Endothelial cell of umbilical vein (primary cell): Measurements from ENCODE around the gene DOLPP1. TPM values are rescaled to one million over a fixed set of nuclear protein-coding genes. Genes with fewer than 3 reads are reported as not detected.

Experiments used
- BruUV-seq: library from RNA; stranded (reverse); fragments of 400-500 nt; replicated peaks from 2 replicates; lab custom pipeline; 2021; lab: Mats Ljungman, UMichigan
- CTCF ChIA-PET: fragments of 300-600, 350-600 bp; sonication (Branson Sonifier 250); formaldehyde crosslinking; loops from one replicate; lab custom pipeline; 2021; ENCODE audit warnings: antibody characterized with exemption, inconsistent platforms; lab: Charles Lee
- POLR2A ChIA-PET: fragments of 300-600, 350-600 bp; sonication (Branson Sonifier 250); formaldehyde crosslinking; loops from one replicate; lab custom pipeline; 2021; ENCODE audit warnings: antibody characterized with exemption, inconsistent platforms; lab: Charles Lee
- DNase-seq: peaks from one replicate; pipeline ENCODE4 v3.0.0-alpha.2; 2011; ENCODE audit warnings: low read depth, low spot score
- FAIRE-seq: peaks from 2 replicates; lab custom pipeline; 2011; peaks lifted over from hg19 to GRCh38; lab: Jason Lieb, UNC
- H2AFZ ChIP-seq: 2 replicates; pipeline ENCODE4 v1.6.0; 2012; ENCODE audit warnings: low read depth, low read length, control low read depth, inconsistent platforms
- H3K27ac ChIP-seq: 2 replicates; pipeline ENCODE4 v1.5.1; 2011; ENCODE audit warnings: low read depth, mild to moderate bottlenecking, control low read depth, low read length, moderate library complexity; ENCODE audit not compliant: insufficient read depth
- H3K27me3 ChIP-seq, 2 experiments: 2 replicates each; pipeline versions ENCODE4 v1.6.0 to v1.6.1; 2011; ENCODE audit warnings: low read length in 2 of 2, mixed read lengths in 1 of 2; ENCODE audit not compliant: control insufficient read depth in 2 of 2, insufficient read depth in 2 of 2
- H3K36me3 ChIP-seq, 2 experiments: 2 replicates in 1 of 2; 3 replicates in 1 of 2; pipeline ENCODE4 v1.5.1; 2011; ENCODE audit warnings: low read length in 2 of 2, mild to moderate bottlenecking in 1 of 2, moderate library complexity in 1 of 2; ENCODE audit not compliant: control insufficient read depth in 2 of 2, insufficient read depth in 2 of 2; ENCODE audit errors: extremely low read depth in 1 of 2
- H3K4me1 ChIP-seq: 3 replicates; pipeline ENCODE4 v1.5.1; 2011; ENCODE audit warnings: mild to moderate bottlenecking, low read length; ENCODE audit not compliant: control insufficient read depth, insufficient read depth; ENCODE audit errors: extremely low read depth
- H3K4me2 ChIP-seq: 2 replicates; pipeline ENCODE4 v1.6.1; 2011; ENCODE audit warnings: low read length, control low read depth, mixed read lengths; ENCODE audit not compliant: insufficient read depth
- H3K4me3 ChIP-seq, 3 experiments: fragments of 200-600 bp in 1 of 3; sonication (generic), shearing (Covaris generic) in 1 of 3; replicated peaks in 1 of 3; 2 replicates each; pipeline ENCODE4 v1.5.1; 2011 to 2016; ENCODE audit warnings: control low read depth in 3 of 3, low read length in 3 of 3, mild to moderate bottlenecking in 2 of 3, inconsistent platforms in 1 of 3, low read depth in 1 of 3, moderate library complexity in 1 of 3; ENCODE audit not compliant: insufficient read depth in 1 of 3
- H3K79me2 ChIP-seq: 2 replicates; pipeline ENCODE4 v1.6.0; 2012; ENCODE audit warnings: low read length, inconsistent platforms; ENCODE audit not compliant: control insufficient read depth, insufficient read depth
- H3K9ac ChIP-seq: replicated peaks from 2 replicates; pipeline ENCODE3; 2011; ENCODE audit warnings: low read length, control low read depth; ENCODE audit not compliant: insufficient read depth; ENCODE audit errors: extremely low read depth
- H3K9me1 ChIP-seq: replicated peaks from 3 replicates; pipeline ENCODE4 v1.6.0; 2011; ENCODE audit warnings: mild to moderate bottlenecking, low read length; ENCODE audit not compliant: control insufficient read depth, insufficient read depth; ENCODE audit errors: extremely low read depth
- H3K9me3 ChIP-seq: replicated peaks from 2 replicates; pipeline ENCODE4 v1.5.1; 2012; ENCODE audit warnings: low read length, inconsistent platforms; ENCODE audit not compliant: control insufficient read depth, insufficient read depth
- H4K20me1 ChIP-seq: replicated peaks from 2 replicates; pipeline ENCODE3; 2011; ENCODE audit warnings: mild to moderate bottlenecking, low read length; ENCODE audit not compliant: control insufficient read depth, insufficient read depth; ENCODE audit errors: extremely low read depth
- CTCF ChIP-seq, 2 donors: IDR thresholded peaks; 1 replicate in 1 of 2; 2 replicates in 1 of 2; pipeline ENCODE4 v1.5.1; 2011; ENCODE audit warnings: low read length in 2 of 2, mild to moderate bottlenecking in 2 of 2, moderate library complexity in 2 of 2, control low read depth in 1 of 2, inconsistent platforms in 1 of 2, low read depth in 1 of 2; ENCODE audit not compliant: insufficient read depth in 1 of 2; ENCODE audit errors: extremely low read depth in 1 of 2
- EZH2 ChIP-seq: IDR thresholded peaks from 2 replicates; pipeline ENCODE4 v1.6.1; 2012; ENCODE audit warnings: borderline replicate concordance, low read depth, mild to moderate bottlenecking, moderate library complexity, low read length, inconsistent platforms; ENCODE audit not compliant: severe bottlenecking
- FOS ChIP-seq: IDR thresholded peaks from 2 replicates; pipeline ENCODE4 v1.6.1; 2011; ENCODE audit warnings: mild to moderate bottlenecking, low read length, moderate library complexity, borderline replicate concordance; ENCODE audit not compliant: insufficient read depth
- JUN ChIP-seq: IDR thresholded peaks from 2 replicates; pipeline ENCODE4 v1.6.1; 2011; ENCODE audit warnings: borderline replicate concordance, low read depth; ENCODE audit not compliant: insufficient read length, insufficient read depth
- MAX ChIP-seq: IDR thresholded peaks from 2 replicates; pipeline ENCODE4 v1.6.1; 2011; ENCODE audit not compliant: insufficient read depth, insufficient read length
- MYC ChIP-seq: IDR thresholded peaks from one replicate; pipeline ENCODE4 v1.6.1; 2011; ENCODE audit warnings: mild to moderate bottlenecking, low read depth, low read length
- POLR2A ChIP-seq: IDR thresholded peaks from 2 replicates; pipeline ENCODE4 v1.6.1; 2012; ENCODE audit warnings: low read depth, mild to moderate bottlenecking, control low read depth, low read length
- POLR2AphosphoS5 ChIP-seq: IDR thresholded peaks from 2 replicates; pipeline ENCODE4 v1.6.1; 2012; ENCODE audit warnings: low read depth, mild to moderate bottlenecking, control low read depth, low read length, moderate library complexity; ENCODE audit not compliant: insufficient read depth
- dilution Hi-C: fragments of 300-500 bp; cut with MboI; formaldehyde crosslinking; loops from one replicate; pipeline ENCODE4 v1.15.0; 2019; ENCODE audit warnings: low sequenced_read_pairs; ENCODE audit not compliant: extremely low pct_ligation_motif_present
- intact Hi-C: fragments of 100-400 bp; cut with micrococcal nuclease; formaldehyde crosslinking; loops from one replicate; pipeline ENCODE4 v1.10.0; 2022
- polyA plus RNA-seq, 4 experiments: library from polyadenylated mRNA; depleted of rRNA in 3 of 4; stranded (reverse) in 3 of 4; unstranded in 1 of 4; fragments of >200 nt; gene quantifications; 2 replicates each; pipeline versions ENCODE4 v1.2.1 to v1.2.3, GENCODE V29; 2011 to 2012; ENCODE audit warnings: missing spikeins in 1 of 4
- total RNA-seq: library from RNA; stranded (reverse); gene quantifications from 2 replicates; pipeline ENCODE4 v1.2.3, GENCODE V29; 2021

The DOLPP1 gene
- total and polyA plus RNA-seq, 2 donors (not counting 3 experiments of a cell fraction or from before 2014, with no cell fraction given), result 17.7 to 28.3 TPM

DNA sequence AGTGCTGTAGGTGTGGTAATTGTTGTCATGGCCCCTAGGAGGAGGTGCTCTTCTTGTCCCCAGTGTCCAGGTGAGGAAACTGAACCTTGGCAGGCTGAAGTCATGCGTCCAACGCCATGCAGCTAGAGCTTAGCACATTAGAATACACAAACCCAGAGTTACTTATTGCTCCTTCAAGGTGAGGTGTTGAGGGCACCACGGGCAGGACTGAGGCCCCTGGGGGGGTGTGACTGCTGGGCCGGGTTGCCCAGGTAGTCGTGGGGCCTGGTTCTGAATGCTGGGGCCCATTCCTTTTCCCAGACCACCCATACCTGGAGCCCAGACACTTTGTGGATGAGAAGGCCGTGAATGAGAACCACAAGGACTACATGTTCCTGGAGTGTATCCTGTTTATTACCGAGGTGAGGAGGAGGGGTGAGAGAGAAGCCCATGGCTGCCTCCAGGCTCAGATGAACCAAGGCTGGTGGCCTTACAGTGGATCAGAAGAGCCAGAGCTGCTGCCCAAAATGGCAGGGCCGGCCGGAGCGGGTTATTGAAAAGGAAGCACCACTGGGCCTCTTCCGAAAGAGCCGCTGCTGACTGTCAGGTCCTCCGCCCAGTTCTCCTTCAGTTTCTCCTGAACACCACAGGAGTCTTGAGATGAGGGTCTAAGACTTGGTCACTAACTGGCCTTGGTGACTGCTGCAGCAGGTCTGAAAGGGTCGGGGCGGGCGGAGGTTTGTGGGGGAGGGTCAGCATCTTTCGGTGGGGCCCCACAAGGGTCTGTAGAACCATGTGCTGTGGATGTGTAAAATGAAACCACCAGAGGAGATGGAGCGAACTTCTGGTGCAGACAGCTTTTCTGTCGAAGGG lies 56.6 kb downstream of the DOLPP1 start:
- FAIRE-seq, result no peak
- no peaks in the 10 kb centered on the region for H4K20me1 ChIP-seq
- no peaks in the 10 kb centered on the region for H3K27me3 ChIP-seq
- no peaks in the 10 kb centered on the region for H3K9me1 ChIP-seq
- POLR2A ChIA-PET, result no interaction called here
- peaks cover 6 to 13% of the 10 kb centered on the region in 2 experiments for H3K36me3 ChIP-seq
- TF ChIP-seq EZH2 (no peak), JUN (no peak), MYC (no peak), POLR2A (no peak), MAX (no peak), CTCF (IDR thresholded peaks at IDR 0.05; ENCODE audit: extremely low read depth in 1 of 2, insufficient read depth in 1 of 2, low read depth in 1 of 2, low read length in 2 of 2) (no peak), POLR2AphosphoS5 (no peak), FOS (no peak)
- no peak overlapping the region for H2AFZ ChIP-seq
- intact Hi-C loops (loop anchor here (2.0 to 5.0 kb wide), 2 partner anchors 431 to 645 kb away; no protein-coding TSS in a partner anchor), dilution Hi-C loops (no loop called here)
- H3K9ac ChIP-seq, result no peak overlapping the region
- no peak overlapping the region for H3K4me3 ChIP-seq
- CTCF ChIA-PET, result interaction anchor here (0.7 to 9.5 kb wide), 9 partner anchors 9 to 487 kb away, joined by 3 to 287 read pairs (median 24); partner anchors contain the start of genes C9orf50, IER5L and NTMT1
- H3K9me3 ChIP-seq, result no peaks in the 10 kb centered on the region
- H3K4me1 ChIP-seq, result peaks cover 39% of the 10 kb centered on the region
- no TSS peak for BruUV-seq
- no peak overlapping the region for H3K4me2 ChIP-seq
- no peak overlapping the region for H3K27ac ChIP-seq
- no peak for DNase-seq
- peaks cover 4% of the 10 kb centered on the region for H3K79me2 ChIP-seq
